ENCODE data around the gene KIZ. TPM values are rescaled to one million over a fixed set of nuclear protein-coding genes. Genes with fewer than 3 reads are reported as not detected.

The KIZ gene
- total and polyA plus RNA-seq, 2 experiments from 2014 or later, result 11.0 to 55.4 TPM

DNA sequence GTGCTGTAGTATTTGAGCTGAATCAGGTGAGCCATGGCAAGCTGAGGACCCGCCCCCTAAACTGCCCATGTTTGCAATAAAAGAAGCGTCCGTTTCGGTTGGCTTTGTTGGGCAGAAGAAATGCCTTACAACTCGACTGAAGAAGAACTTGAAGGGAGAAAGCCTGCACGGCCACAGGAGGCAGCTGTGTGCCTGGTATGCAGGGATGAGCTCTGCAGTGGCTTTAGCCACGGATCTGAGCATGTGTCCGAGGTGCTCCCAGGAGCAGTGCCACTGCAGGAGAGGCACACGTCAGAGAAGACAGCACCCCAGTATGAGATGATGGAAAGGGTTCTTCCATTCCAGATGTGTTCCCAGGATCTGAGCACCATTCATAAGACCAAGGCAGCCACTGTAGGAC is 23.5 kb downstream of the KIZ start:
- Histone ChIP-seq H3K4me3 (no peak overlapping the region), H3K36me3 (no peaks in the 10 kb centered on the region), H3K27me3 (no peaks in the 10 kb centered on the region), H3K9me3 (ENCODE audit: low read depth) (no peaks in the 10 kb centered on the region), H3K4me1 (ENCODE audit: low read depth) (no peaks in the 10 kb centered on the region), H3K27ac (no peak overlapping the region)
- DNase-seq (ENCODE audit: low read depth in 1 of 2, low spot score in 1 of 2), result no peak
- TF ChIP-seq, protein P1, sequence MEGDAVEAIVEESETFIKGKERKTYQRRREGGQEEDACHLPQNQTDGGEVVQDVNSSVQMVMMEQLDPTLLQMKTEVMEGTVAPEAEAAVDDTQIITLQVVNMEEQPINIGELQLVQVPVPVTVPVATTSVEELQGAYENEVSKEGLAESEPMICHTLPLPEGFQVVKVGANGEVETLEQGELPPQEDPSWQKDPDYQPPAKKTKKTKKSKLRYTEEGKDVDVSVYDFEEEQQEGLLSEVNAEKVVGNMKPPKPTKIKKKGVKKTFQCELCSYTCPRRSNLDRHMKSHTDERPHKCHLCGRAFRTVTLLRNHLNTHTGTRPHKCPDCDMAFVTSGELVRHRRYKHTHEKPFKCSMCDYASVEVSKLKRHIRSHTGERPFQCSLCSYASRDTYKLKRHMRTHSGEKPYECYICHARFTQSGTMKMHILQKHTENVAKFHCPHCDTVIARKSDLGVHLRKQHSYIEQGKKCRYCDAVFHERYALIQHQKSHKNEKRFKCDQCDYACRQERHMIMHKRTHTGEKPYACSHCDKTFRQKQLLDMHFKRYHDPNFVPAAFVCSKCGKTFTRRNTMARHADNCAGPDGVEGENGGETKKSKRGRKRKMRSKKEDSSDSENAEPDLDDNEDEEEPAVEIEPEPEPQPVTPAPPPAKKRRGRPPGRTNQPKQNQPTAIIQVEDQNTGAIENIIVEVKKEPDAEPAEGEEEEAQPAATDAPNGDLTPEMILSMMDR (IDR thresholded peaks at IDR 0.05; ENCODE audit: low read depth, low read length), result no peak

DNA sequence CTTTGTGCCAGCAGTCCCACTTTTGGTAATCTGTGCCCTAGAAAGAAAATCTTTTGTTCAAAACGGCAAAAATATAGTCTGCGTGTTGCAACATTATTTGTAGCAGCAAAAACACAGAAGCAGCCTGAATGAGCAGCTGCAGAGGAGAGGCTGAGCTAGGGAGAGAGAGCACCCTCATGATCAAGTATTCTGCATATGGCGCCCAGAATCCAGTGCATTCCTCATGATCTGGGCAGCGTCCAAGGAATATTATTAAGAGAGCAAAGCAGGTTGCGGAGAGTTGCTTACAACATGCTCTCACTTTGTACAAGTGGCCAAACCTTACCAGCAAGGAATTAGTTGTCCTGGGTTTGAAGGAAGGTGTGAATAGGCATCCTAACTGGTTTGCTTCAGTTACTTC is 25.9 kb downstream of the KIZ start:
- no peaks in the 10 kb centered on the region for H3K4me1 ChIP-seq (ENCODE audit: low read depth)
- no peaks in the 10 kb centered on the region for H3K36me3 ChIP-seq
- H3K27ac ChIP-seq, result no peak overlapping the region
- no peaks in the 10 kb centered on the region for H3K9me3 ChIP-seq (ENCODE audit: low read depth)
- H3K4me3 ChIP-seq, result no peak overlapping the region
- DNase-seq (ENCODE audit: low read depth in 1 of 2, low spot score in 1 of 2), result no peak
- TF ChIP-seq, protein P1 (IDR thresholded peaks at IDR 0.05; ENCODE audit: low read depth, low read length), result no peak
- no peaks in the 10 kb centered on the region for H3K27me3 ChIP-seq

DNA sequence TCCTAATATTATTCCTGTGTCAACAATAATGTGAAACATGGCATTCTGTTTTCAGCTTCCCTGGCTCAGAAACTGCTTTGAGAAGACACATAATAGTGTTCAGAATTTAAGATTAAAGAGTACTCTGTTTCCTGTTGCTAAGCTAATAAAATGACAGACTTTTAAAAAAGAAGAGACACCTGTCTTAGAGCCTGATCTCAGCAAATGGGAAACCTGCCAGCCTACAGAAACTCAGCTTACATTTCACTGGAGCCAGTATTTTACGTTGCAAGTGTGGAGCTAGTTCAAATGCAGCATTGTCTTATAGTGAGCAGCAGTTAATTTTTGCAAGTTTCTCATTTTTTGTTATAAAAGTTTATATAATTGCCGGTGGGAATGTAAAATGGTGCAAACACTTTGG is 28.8 kb downstream of the KIZ start:
- H3K27me3 ChIP-seq, result no peaks in the 10 kb centered on the region
- H3K9me3 ChIP-seq (ENCODE audit: low read depth), result no peaks in the 10 kb centered on the region
- no peak for DNase-seq (ENCODE audit: low read depth in 1 of 2, low spot score in 1 of 2)
- TF ChIP-seq, protein P1 (IDR thresholded peaks at IDR 0.05; ENCODE audit: low read depth, low read length), result no peak
- H3K36me3 ChIP-seq, result no peaks in the 10 kb centered on the region
- no peaks in the 10 kb centered on the region for H3K4me1 ChIP-seq (ENCODE audit: low read depth)
- H3K27ac ChIP-seq, result no peak overlapping the region
- H3K4me3 ChIP-seq, result no peak overlapping the region

DNA sequence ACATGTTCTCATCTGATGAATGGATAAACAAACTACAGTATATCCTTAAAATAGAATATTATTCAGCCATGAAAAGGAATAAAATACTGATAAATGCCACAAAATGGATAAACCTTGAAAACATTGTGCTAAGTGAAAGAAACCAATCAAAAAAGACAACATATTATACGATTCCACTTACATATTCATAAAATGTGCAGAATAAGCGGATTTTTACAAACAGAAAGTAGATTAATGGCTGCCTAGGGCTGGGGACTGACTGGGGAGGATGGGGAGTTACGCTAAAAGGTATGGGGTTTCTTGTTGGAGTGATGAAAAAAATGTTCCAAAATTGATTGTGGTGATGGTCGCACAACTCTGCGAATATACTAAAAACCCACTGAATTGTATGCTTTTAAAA is 29.4 kb downstream of the KIZ start:
- no peak for DNase-seq (ENCODE audit: low read depth in 1 of 2, low spot score in 1 of 2)
- Histone ChIP-seq H3K27ac (no peak overlapping the region), H3K27me3 (no peaks in the 10 kb centered on the region), H3K4me3 (no peak overlapping the region), H3K9me3 (ENCODE audit: low read depth) (no peaks in the 10 kb centered on the region), H3K4me1 (ENCODE audit: low read depth) (no peaks in the 10 kb centered on the region), H3K36me3 (no peaks in the 10 kb centered on the region)
- TF ChIP-seq, protein P1 (IDR thresholded peaks at IDR 0.05; ENCODE audit: low read depth, low read length), result no peak

DNA sequence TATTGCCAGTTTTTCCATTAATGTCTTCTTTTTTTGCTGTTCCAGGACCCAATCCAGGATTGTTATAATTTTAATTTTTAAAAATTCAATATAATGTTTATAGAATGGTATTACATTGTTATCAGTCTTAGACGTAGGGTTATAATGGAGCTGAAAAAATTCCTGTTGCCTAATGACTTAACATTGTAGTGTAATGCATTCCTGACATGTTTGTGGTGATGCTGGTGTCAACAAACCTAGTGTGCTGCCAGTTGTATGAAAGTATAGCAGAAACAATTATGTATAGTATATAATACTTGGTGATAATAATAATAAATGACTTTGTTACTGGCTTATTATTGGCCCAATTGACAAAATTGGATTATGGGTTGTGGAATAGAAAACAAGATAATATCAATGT is 30.4 kb downstream of the KIZ start:
- DNase-seq (ENCODE audit: low read depth in 1 of 2, low spot score in 1 of 2), result peak in 1 of 2 donors; percentile 82
- H3K27ac ChIP-seq, result no peak overlapping the region
- no peaks in the 10 kb centered on the region for H3K9me3 ChIP-seq (ENCODE audit: low read depth)
- H3K27me3 ChIP-seq, result no peaks in the 10 kb centered on the region
- no peak overlapping the region for H3K4me3 ChIP-seq
- TF ChIP-seq, protein P1 (IDR thresholded peaks at IDR 0.05; ENCODE audit: low read depth, low read length), result no peak
- no peaks in the 10 kb centered on the region for H3K4me1 ChIP-seq (ENCODE audit: low read depth)
- no peaks in the 10 kb centered on the region for H3K36me3 ChIP-seq

DNA sequence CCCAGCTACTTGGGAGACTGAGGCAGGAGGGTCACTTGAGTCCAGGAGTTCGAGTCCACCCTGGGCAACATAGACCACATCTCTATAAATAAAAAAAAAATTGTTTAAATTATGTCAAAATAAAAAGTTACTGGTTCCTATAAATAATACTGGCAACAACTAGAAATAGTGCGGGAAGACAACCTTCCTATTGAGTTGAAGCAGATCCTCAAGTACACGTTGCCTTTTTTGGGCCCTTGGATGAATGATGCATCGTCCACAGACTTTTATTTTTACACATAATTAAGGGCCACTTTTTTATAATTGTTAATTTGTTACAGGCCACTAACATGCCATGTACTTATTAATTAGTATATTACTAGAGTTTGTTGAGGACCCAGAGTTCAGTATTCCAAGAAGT is 31.1 kb downstream of the KIZ start:
- H3K4me3 ChIP-seq, result no peak overlapping the region
- H3K27ac ChIP-seq, result no peak overlapping the region
- no peaks in the 10 kb centered on the region for H3K36me3 ChIP-seq

More for the DNA sequence above, 31.1 kb downstream of the KIZ start:
- no peaks in the 10 kb centered on the region for H3K9me3 ChIP-seq (ENCODE audit: low read depth)
- TF ChIP-seq, protein P1 (IDR thresholded peaks at IDR 0.05; ENCODE audit: low read depth, low read length), result no peak
- no peaks in the 10 kb centered on the region for H3K27me3 ChIP-seq
- no peaks in the 10 kb centered on the region for H3K4me1 ChIP-seq (ENCODE audit: low read depth)
- no peak for DNase-seq (ENCODE audit: low read depth in 1 of 2, low spot score in 1 of 2)

Data from cardiac muscle cell (in vitro differentiated cells and primary cell).